Panc1 (cell line): ENCODE results near the gene ABCA7.

Experiments used
- SIN3A ChIP-seq: IDR thresholded peaks from 2 replicates; pipeline ENCODE4 v1.6.1; 2012; ENCODE audit warnings: low read depth, mild to moderate bottlenecking, low read length, moderate library complexity, borderline replicate concordance; ENCODE audit not compliant: insufficient read depth
- TCF7L2 ChIP-seq: IDR thresholded peaks from 2 replicates; pipeline ENCODE4 v1.6.1; 2011; ENCODE audit warnings: mild to moderate bottlenecking, low read depth, low read length, inconsistent platforms
- TF ChIP-seq, protein P1 (sequence below): fragments of 450-650 bp; IDR thresholded peaks from 2 replicates; pipeline ENCODE4 v1.5.1; 2017; ENCODE audit warnings: mild to moderate bottlenecking

GRCh38 chr19:992670-993055 lies 47.2 kb upstream of the ABCA7 start:
- TF ChIP-seq, protein P1, sequence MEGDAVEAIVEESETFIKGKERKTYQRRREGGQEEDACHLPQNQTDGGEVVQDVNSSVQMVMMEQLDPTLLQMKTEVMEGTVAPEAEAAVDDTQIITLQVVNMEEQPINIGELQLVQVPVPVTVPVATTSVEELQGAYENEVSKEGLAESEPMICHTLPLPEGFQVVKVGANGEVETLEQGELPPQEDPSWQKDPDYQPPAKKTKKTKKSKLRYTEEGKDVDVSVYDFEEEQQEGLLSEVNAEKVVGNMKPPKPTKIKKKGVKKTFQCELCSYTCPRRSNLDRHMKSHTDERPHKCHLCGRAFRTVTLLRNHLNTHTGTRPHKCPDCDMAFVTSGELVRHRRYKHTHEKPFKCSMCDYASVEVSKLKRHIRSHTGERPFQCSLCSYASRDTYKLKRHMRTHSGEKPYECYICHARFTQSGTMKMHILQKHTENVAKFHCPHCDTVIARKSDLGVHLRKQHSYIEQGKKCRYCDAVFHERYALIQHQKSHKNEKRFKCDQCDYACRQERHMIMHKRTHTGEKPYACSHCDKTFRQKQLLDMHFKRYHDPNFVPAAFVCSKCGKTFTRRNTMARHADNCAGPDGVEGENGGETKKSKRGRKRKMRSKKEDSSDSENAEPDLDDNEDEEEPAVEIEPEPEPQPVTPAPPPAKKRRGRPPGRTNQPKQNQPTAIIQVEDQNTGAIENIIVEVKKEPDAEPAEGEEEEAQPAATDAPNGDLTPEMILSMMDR: no peak
- TF ChIP-seq SIN3A (no peak), TCF7L2 (no peak)
